Cardiac septum (tissue), 1 donor: ENCODE results near the gene COL6A5. TPM values are rescaled to one million over a fixed set of nuclear protein-coding genes. Genes with fewer than 3 reads are reported as not detected.

Experiments
- DNase-seq: peaks from one replicate; pipeline ENCODE4 v3.0.0-alpha.2; 2020; ENCODE audit warnings: low spot score
- intact Hi-C: fragments of 100-400 bp; cut with DNase I; formaldehyde crosslinking; loops from one replicate; pipeline ENCODE4 v1.14.0; 2022
- total RNA-seq: library from RNA; stranded (reverse); fragmentation: NEBNext Ultra II Directional; extraction: Animal tissue kit (Norgen Biotek cat#: 25700); gene quantifications from one replicate; pipeline ENCODE4 v1.2.1, GENCODE V29; 2021
- donor health status: DM: no; HTN: no; CAD: no.

Gene COL6A5
- total RNA-seq, 1 donor from 2014 or later, result not detected

- no peak for DNase-seq
- intact Hi-C loops, result no loop called here
These were observed 146.0 kb downstream of the COL6A5 start for GRCh38 chr3:130491431-130491830.

- intact Hi-C loops, result no loop called here
- DNase-seq, result no peak
These were observed 159.2 kb downstream of the COL6A5 start for GRCh38 chr3:130504701-130505100.

GRCh38 chr3:130506031-130506430 is 160.6 kb downstream of the COL6A5 start:
- intact Hi-C loops, result no loop called here
- no peak for DNase-seq

GRCh38 chr3:130507746-130508145 is 162.3 kb downstream of the COL6A5 start:
- intact Hi-C loops, result no loop called here

DNA sequence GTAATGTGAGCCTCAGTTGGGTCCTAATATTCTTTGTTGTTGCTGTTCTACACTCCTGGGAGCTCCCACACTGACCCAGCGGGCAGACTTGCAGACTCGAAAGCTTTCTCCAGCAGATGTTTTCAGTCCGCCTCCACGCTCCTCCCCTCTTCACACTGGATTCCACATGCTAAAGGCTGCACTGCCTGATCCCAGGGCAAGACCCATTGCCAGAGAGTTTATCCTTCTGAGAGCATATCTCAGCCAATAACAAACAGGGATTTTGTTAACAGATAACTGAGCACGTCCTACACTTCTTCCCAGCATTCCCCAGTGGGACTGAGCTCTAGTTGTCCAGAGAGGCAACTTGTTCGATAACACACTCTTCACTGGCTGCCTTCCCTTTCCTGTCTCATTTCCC is 163.5 kb downstream of the COL6A5 start:
- intact Hi-C loops, result no loop called here
- no peak for DNase-seq

More at GRCh38 chr3:130507746-130508145, 162.3 kb downstream of the COL6A5 start:
- no peak for DNase-seq

DNA sequence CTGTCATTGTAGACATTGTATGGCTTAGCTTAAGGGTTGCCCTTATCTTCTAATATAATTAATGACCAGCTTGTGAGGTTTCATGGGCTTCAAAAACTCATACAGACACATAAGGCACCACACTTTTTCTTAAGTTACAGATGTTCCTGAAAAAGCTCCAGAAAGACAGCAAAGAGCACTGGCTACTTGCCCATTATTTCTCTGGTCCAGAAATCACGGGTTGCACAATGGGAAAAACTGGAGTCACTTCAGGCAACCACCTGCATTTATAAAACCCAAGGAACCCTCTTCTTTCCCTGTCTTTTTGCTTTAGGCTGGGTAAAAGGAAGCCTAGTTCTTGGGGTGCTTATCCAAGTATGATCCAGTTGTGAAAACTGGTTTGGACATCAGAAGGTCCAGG is 169.2 kb downstream of the COL6A5 start:
- intact Hi-C loops, result no loop called here
- DNase-seq, result no peak

- DNase-seq, result no peak
- intact Hi-C loops, result no loop called here
These were observed 170.3 kb downstream of the COL6A5 start for GRCh38 chr3:130515755-130516154.

- DNase-seq, result no peak
- intact Hi-C loops, result no loop called here
These were observed 171.4 kb downstream of the COL6A5 start, which contains the start of gene COL6A6 for GRCh38 chr3:130516645-130517512. Gene COL6A6 (plus strand): TSS chr3:130517177. CDS start chr3:130560365, 43,188 bp downstream.

DNA sequence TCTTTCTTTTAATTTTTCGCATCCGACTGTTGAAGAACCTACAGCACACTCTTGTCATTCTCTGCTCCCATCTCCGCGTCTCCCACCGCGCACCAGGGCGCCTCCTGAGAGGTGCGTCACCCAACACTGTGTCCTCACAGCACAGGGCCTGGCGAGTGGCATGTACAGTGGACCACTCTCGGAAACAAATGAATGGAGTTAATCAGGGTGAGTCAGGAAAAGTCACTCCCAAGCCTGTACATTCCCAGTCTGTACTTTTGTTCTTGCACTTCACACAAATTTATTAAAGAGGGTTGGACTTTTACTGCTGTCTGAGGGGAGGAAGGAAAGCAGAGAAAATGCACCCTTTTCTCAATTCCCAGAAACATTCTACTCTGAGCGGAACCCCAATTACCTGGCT is 172.1 kb downstream of the COL6A5 start:
- intact Hi-C loops, result no loop called here
- DNase-seq, result no peak

DNA sequence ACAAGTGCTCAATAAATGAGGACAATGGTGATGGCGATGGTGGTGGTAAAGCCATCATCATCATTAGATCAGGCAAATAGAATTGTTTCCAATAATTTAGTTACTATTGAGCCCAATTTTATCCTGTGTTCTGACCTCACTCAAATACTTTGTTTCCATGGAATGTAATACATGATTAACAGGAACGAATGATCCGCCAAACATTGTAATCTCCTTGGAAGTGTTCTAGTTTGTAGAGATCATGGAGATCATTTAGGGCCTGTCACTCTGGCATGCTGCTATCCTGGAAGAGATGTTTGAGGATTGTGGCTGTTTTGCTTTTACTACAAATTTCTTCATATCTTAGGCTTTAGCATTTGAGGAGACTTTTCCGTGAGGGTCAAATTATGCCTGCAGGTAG is 174.3 kb downstream of the COL6A5 start:
- intact Hi-C loops, result no loop called here
- DNase-seq, result no peak

GRCh38 chr3:130522399-130522798 is 176.9 kb downstream of the COL6A5 start:
- intact Hi-C loops, result no loop called here
- DNase-seq, result no peak

- intact Hi-C loops, result no loop called here
- DNase-seq, result no peak
These were observed 182.0 kb downstream of the COL6A5 start for GRCh38 chr3:130527426-130527825.

GRCh38 chr3:130528120-130528519 is 182.6 kb downstream of the COL6A5 start:
- intact Hi-C loops, result no loop called here
- no peak for DNase-seq

GRCh38 chr3:130529486-130530215 is 184.2 kb downstream of the COL6A5 start:
- no peak for DNase-seq
- intact Hi-C loops, result no loop called here

DNA sequence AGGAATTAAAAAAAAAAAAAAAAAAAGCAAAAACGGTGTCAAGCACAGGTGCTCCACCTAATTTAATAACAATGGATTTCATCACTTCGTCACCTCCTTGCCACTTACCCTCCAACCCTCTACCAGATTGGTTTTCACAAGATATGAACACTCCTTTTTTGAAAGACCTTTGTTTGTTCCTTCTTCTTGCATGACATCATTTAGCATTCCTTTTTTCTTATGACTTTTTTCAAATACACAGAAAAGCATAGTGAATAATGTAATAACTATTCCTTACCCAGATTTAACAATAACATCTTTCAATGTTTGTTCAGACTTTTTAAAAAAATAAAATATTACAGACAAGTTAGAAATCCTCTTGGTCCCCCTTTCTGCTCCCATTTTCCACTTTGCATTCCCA is 187.8 kb downstream of the COL6A5 start:
- no peak for DNase-seq
- intact Hi-C loops, result no loop called here

Other genes with a start within 250 kb of the COL6A5 start
- 0.19 TPM for gene COL6A6, start 171.5 kb downstream of the COL6A5 start, total RNA-seq